ENCODE measurements around the gene RNF220.

The RNF220 gene

DNA sequence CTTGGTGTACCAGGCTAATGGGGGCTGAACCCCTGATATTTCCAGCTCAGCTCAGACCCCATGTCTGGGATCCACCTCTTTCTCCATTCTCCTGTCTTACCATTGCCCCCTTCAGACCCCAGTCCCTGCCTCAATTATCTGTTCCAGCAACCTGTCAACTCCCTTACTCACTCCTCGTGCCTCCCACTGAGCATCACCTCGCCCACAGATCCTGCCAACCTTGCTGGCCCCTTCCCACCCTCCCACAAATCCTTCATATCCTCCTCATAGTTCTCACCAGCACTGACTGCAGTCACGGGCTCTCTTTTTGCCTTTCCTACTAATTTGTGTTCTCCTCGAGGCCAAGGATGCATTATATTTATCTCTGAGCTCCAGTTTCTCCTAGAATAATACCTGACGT, 206.4 kb downstream of the RNF220 start:
- no peak for DNase-seq (ENCODE audit: low read depth in 2 of 2)

GRCh38 chr1:44611866-44612265, 206.8 kb downstream of the RNF220 start:
- no peak for DNase-seq (ENCODE audit: low read depth in 2 of 2)

DNA sequence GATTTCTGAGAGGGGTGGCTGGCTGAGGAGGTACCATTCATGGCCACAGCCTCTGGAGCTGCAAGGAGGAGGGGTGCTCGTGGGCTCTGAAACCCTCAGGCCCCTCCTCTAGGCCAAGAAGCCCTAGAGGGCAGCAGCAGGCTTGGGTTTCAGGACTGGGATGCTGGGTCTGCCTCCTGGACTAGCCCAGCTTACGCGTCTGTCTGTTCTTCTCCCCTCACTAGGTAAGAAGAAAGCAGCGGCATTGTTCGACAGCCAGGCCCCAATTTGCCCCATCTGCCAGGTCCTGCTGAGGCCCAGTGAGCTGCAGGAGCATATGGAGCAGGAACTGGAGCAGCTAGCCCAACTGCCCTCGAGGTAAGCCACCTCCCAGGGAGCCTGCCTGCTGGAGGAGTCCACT, 208.9 kb downstream of the RNF220 start:
- DNase-seq (ENCODE audit: low read depth in 2 of 2): no peak

DNA sequence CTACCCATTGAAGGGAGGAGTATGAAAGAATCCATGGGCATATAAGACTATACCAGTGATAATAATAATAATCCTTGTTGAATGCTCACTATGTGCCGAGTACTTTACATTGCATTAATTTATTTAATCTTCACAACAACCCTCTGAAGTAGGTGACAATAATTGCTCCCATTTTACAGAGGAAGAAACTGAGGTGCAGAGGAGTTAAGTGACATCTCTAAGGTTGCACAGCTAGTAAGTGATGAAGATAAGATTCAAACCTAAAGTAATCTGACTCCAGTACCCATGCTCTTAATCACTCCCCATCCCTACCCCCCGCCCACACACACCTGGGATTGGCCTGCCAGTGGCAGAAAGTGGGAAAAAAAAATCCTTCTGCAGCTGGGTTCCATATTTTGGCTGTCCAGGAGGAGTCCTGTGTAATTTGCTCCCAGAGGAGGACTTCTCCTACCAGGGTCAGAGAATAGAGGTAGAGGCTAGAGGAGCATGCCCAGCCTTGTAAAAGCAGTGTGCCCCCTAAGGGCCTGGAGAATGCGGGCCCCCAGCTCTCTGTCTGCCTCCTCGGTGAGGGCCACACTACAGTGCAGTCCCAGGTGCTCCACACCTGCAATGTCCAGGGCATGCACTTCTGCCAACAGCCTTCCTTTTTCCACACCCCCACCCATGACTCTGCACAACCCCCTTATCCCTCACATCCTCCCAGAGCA, 211.4 kb downstream of the RNF220 start:
- DNase-seq (ENCODE audit: low read depth in 2 of 2): no peak

DNA sequence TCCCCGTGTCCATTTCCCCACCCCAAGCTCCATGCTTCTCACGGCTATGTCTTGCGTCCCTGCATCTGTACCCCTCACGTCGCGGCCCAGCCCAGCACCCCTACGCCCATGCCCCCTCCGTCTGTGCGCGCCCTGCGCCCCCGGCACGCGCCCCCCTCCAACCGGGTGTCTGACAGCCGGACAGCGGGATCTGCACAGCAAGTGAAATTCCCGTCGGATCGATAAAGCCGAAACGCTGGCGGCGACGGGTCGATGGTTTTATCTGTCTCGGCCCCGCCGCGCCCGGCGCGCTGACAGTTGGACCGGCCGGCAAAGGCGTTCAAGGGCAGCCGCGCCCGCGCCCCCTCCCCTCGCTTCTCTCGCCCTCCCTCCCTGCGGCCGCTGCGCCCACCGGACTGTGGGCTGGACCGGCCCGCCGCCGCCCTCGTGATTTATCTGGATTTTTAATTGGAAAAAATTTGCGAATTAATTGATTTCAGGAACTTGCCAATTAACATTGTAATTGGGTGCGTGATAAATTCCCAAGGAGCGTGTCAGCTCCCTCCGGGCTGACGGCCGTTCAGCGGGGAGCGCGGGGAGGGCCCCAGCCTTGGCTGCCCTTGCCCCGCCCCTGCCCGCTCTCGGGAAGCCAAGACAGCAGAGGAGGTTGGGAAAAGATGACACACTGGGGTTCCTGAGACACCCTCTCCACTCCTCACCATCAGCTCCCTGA, 212.1 kb downstream of the RNF220 start:
- no peak for DNase-seq (ENCODE audit: low read depth in 2 of 2)

GRCh38 chr1:44617703-44618029, 212.6 kb downstream of the RNF220 start:
- DNase-seq (ENCODE audit: low read depth in 2 of 2): no peak

- DNase-seq (ENCODE audit: low read depth in 2 of 2): no peak
Measured at GRCh38 chr1:44619261-44619900, 214.3 kb downstream of the RNF220 start.

- no peak for DNase-seq (ENCODE audit: low read depth in 2 of 2)
Measured at GRCh38 chr1:44620072-44620471, 215.0 kb downstream of the RNF220 start.

DNA sequence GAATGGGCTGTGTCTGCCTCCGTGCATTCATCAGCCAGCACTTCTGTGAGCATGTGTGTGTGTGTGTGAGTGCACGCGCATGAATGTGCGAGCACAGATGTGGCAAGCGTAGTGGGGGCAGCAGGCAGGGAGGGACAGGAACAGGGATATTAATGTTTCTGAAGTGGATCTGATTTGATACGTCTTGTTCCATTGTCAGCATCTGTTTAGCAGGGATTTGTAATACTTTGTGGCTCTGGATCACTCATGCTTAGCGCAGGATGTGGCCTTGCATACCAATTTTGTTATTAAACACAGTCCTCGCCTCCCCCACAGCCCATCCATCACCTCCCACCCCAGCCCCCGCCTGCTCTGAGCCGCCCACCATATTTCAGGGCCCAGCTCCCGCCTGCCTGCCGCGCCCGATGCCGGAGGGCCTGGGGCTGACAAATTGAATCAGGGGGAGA, 216.8 kb downstream of the RNF220 start:
- DNase-seq (ENCODE audit: low read depth in 2 of 2): no peak

DNA sequence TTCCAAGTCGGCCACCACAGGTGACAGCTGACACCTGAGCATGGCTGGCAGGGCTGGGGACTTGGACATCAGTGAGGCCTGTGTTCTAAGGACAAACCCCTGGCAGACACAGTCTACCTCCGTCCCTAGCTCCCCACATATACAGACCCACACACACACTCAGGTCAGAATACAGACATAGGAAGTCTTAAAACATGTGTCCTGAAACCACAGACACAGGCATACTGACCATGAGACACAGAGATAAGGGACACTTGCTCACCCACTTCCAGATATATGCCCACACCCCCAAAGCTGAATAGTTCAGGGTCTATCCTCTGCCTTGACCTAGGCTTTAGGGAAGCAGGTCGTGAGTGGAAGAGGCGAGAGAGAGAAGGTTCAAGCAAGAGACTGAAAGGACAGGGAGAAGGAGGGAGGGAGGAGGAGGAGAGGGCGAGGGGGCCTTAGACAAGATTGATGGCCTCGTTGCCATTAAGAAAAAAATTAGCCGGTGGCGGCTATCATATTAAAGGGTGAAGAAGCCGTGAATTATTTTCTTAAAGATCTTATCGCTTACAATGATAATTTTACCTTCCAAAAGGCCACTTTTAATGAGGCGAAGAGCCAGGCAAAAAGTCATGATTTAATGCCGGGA, 219.3 kb downstream of the RNF220 start:
- no peak for DNase-seq (ENCODE audit: low read depth in 2 of 2)

GRCh38 chr1:44625348-44625747, 220.3 kb downstream of the RNF220 start:
- no peak for DNase-seq (ENCODE audit: low read depth in 2 of 2)

GRCh38 chr1:44628962-44629756, 224.1 kb downstream of the RNF220 start:
- DNase-seq (ENCODE audit: low read depth in 2 of 2): no peak

DNA sequence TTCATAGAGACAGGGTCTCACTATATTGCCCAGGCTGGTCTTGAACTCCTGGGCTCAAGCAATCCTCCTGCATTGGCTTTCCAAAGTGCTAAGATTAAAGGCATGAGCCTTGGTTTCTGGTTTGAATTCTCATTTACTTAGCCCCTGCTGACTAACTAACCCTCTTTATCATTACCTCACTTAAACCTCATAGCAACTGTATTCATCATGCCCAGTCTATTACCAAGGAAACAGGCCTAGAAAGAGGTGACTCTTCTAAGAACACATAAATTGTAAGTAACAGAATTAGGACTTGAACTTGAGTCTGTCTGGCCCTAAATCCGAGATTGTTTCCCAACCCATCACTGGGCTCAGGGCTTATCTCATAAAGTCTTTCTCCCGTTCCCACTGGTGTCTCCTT, 225.1 kb downstream of the RNF220 start:
- DNase-seq (ENCODE audit: low read depth in 2 of 2): no peak

- DNase-seq (ENCODE audit: low read depth in 2 of 2): no peak
Measured at GRCh38 chr1:44631333-44631646, 226.2 kb downstream of the RNF220 start.

DNA sequence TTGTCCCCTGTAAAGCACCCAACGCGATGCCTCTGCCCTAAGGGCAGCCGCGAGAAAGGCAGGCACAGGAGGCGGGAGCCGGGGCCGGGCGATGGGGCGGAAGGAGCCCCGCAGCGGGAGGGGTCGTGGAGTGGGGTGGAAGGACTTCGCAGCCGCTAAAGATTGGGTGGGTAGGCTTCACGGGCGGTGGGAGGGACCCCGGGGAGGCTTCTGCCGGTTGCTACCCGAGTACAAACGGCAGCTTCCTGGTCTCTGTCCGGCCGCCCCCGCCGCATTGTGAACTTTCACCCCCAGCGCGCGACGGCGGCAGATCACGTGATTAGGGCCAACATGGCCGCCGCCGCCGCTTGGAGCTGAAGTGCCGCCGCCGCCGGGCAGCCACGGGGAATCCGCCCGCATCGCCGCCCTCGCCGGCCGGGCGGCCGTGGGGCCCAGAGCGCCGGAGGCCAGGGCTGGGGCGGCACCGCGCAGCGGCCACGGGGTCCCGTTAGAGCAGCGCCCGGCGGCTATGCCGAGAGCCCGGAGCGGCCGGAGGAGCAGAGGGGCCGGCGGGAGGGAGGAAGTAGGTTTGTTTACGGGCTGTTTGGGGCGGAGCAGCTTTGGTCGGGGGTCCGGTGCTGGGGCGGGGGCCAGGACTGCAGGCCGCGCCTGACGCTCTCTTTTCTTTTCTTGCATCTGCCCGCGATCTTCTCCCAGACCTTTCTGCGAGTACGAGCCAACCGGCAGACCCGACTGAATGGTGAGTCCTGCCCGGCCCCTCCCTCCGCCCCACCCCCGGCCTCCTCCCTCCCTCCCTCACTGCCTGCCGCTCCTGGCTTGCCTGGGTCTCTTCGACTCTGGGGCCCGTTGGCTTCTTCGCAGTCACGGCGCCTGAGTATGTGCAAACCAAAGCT, 226.8 kb downstream of the RNF220 start:
- peak; percentile 87 to 88 for DNase-seq (ENCODE audit: low read depth in 2 of 2)

DNA sequence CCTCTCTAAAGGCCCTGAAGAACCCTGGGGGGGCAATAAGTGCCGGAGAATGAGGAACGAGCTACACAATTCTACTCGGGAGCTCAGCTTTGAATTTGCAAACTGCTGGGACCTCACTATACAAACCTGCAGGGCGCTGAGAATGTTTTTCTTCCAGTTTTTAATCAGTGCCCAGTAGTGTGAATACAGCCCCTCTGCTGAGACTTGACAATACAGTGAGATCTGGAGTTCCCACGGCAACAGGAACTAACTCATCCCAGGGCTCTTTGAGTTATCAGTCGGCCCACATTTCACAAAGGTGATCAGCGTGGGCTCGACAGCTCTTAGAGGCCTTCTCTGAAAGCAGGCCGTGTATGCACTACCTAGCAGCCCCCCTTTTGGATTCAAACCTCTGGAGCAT, 227.5 kb downstream of the RNF220 start:
- DNase-seq (ENCODE audit: low read depth in 2 of 2): no peak

DNA sequence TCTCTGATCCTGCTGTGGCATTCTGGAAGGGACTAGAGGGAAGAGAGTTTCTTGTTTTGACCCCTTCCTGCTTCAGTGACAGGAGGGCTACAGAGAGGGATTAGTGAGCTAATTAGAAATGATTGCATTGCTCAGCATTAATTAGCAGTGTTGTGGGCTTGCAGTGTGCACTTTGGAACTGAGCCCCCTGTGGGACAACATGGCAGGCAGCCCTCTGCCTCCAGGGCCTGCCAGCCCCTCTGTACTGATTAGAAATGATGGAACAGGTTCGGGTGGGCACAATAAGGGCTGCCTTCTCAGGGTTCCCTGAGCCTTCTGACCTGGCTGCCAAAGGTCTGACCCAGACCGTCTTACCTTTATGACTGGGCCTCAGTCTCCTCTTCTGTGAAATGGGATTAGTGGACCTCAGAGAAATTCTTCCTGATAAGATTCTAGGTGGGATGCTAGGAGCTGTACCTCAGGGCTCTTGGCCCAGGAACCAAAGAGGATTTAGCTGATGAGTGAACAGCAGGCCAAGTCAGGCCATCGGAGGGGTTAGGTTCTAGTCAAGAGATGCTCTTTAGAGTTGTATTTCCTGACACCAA, 229.6 kb downstream of the RNF220 start:
- no peak for DNase-seq (ENCODE audit: low read depth in 2 of 2)

DNA sequence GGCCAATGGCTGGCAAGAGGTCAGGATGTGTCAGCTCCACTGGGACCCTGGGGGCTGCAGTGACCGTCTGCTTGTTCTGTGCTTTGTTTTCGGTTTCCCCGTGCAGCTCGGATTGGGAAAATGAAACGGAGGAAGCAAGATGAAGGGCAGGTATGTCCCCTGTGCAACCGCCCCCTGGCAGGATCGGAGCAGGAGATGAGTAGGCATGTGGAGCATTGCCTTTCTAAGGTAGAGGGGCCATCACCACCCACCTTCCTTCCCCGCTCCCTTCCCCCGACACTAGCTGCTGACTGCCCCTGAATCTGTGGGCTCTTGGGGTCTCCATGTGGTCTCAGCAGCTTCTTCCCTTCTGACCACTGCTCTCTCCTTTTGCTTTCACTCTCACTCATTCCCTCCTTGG, 230.4 kb downstream of the RNF220 start:
- no peak for DNase-seq (ENCODE audit: low read depth in 2 of 2)

DNA sequence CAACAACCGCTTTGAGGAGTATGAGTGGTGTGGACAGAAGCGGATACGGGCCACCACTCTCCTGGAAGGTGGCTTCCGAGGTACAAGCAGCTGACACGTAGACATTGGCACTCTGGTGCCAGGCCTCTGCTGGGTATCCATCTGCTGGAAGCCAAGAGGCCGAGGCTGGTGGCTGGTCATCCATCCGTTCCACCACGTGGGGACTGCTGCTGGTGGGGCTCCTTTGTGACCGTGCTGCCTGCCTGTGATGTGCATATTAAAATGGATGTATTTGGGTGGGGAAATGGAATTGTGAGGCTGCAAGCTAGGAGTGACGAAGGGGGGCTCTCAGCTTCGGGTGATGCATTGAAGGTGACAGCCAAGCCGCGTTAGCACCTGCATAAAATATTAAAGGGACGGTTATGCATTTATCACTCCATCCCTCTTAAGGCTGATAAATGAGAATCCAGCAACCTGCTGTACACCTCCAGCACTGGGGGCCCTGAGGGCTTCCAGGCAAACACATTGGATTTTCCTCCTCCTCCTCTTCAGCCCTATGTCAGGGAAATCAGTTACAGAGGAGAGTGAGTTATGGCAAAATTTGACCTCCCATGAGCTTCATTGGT, 231.1 kb downstream of the RNF220 start:
- no peak for DNase-seq (ENCODE audit: low read depth in 2 of 2)
